RWPE2 (cell line): ENCODE data around the gene IL19.

Experiments
- ATAC-seq: fragments of 200-7000 bp; cut with Tn5 transposase; 3 replicates; pipeline ENCODE4 v1.9.1; 2021; ENCODE audit warnings: low read depth
- DNase-seq: peaks from one replicate; pipeline ENCODE4 v3.0.0-alpha.2; 2020; ENCODE audit warnings: low spot score
- H3K27ac ChIP-seq: fragments of 450-650 bp; 2 replicates; pipeline ENCODE4 v1.5.1; 2017; ENCODE audit warnings: mild to moderate bottlenecking; ENCODE audit not compliant: poor library complexity, severe bottlenecking
- H3K27me3 ChIP-seq: fragments of 250-450 bp; sonication (Bioruptor Pico); 2 replicates; pipeline ENCODE4 v1.5.1; 2021; ENCODE audit warnings: mild to moderate bottlenecking, moderate library complexity; ENCODE audit not compliant: insufficient read depth, poor library complexity, severe bottlenecking
- H3K36me3 ChIP-seq: fragments of 250-450 bp; sonication (Bioruptor Pico); 2 replicates; pipeline ENCODE4 v1.5.1; 2020; ENCODE audit warnings: low read depth, mild to moderate bottlenecking, moderate library complexity
- H3K4me1 ChIP-seq: fragments of 250-450 bp; sonication (Bioruptor Pico); 2 replicates; pipeline ENCODE4 v1.5.1; 2021; ENCODE audit warnings: mild to moderate bottlenecking, moderate library complexity; ENCODE audit not compliant: insufficient read depth, poor library complexity, severe bottlenecking
- H3K4me3 ChIP-seq: fragments of 250-450 bp; sonication (Bioruptor Pico); 2 replicates; pipeline ENCODE4 v1.5.1; 2021; ENCODE audit warnings: mild to moderate bottlenecking, moderate library complexity; ENCODE audit not compliant: severe bottlenecking
- H3K9me3 ChIP-seq: fragments of 250-450 bp; sonication (Bioruptor Pico); 2 replicates; pipeline ENCODE4 v1.5.1; 2021; ENCODE audit warnings: mild to moderate bottlenecking, moderate library complexity; ENCODE audit not compliant: severe bottlenecking
- CTCF ChIP-seq: fragments of 450-650 bp; IDR thresholded peaks from one replicate; pipeline ENCODE4 v1.5.1; 2017; ENCODE audit warnings: mild to moderate bottlenecking, moderate library complexity; ENCODE audit not compliant: poor library complexity, severe bottlenecking

Gene IL19

GRCh38 chr1:206855859-206856258 is 85.3 kb downstream of the IL19 start:
- no peak for TF ChIP-seq CTCF

GRCh38 chr1:206856674-206857464 is 86.3 kb downstream of the IL19 start:
- Histone ChIP-seq H3K27ac (no peak overlapping the region), H3K27me3 (no peaks in the 10 kb centered on the region), H3K4me1 (no peaks in the 10 kb centered on the region), H3K36me3 (no peaks in the 10 kb centered on the region), H3K9me3 (peaks cover 3% of the 10 kb centered on the region), H3K4me3 (no peak overlapping the region)
- DNase-seq (no peak), ATAC-seq (no peak)
- TF ChIP-seq CTCF, result no peak

More at GRCh38 chr1:206855859-206856258, 85.3 kb downstream of the IL19 start:
- Histone ChIP-seq H3K27ac (no peak overlapping the region), H3K27me3 (no peaks in the 10 kb centered on the region), H3K4me1 (peaks cover 3% of the 10 kb centered on the region), H3K36me3 (no peaks in the 10 kb centered on the region), H3K9me3 (peaks cover 4% of the 10 kb centered on the region), H3K4me3 (no peak overlapping the region)
- ATAC-seq, result no peak
- no peak for DNase-seq

- Histone ChIP-seq H3K4me3 (no peak overlapping the region), H3K36me3 (no peaks in the 10 kb centered on the region), H3K4me1 (no peaks in the 10 kb centered on the region), H3K27me3 (no peaks in the 10 kb centered on the region), H3K27ac (no peak overlapping the region), H3K9me3 (no peaks in the 10 kb centered on the region)
- ATAC-seq (no peak), DNase-seq (no peak)
- TF ChIP-seq CTCF, result no peak
These were observed 88.5 kb downstream of the IL19 start for GRCh38 chr1:206859082-206859521.

- Histone ChIP-seq H3K4me1 (no peaks in the 10 kb centered on the region), H3K4me3 (no peak overlapping the region), H3K27me3 (no peaks in the 10 kb centered on the region), H3K27ac (no peak overlapping the region), H3K36me3 (no peaks in the 10 kb centered on the region), H3K9me3 (no peaks in the 10 kb centered on the region)
- DNase-seq, result no peak
- no peak for ATAC-seq
- no peak for TF ChIP-seq CTCF
These were observed 89.6 kb downstream of the IL19 start for GRCh38 chr1:206860165-206860564.

- TF ChIP-seq CTCF, result no peak
- Histone ChIP-seq H3K36me3 (no peaks in the 10 kb centered on the region), H3K9me3 (no peaks in the 10 kb centered on the region), H3K27me3 (no peaks in the 10 kb centered on the region), H3K4me1 (no peaks in the 10 kb centered on the region), H3K27ac (no peak overlapping the region), H3K4me3 (no peak overlapping the region)
- no peak for DNase-seq
- no peak; the same call in 2 of the 3 replicates for ATAC-seq
These were observed 92.7 kb downstream of the IL19 start for GRCh38 chr1:206863266-206863665.
